ENCODE data around the gene UBXN11. TPM values are rescaled to one million over a fixed set of nuclear protein-coding genes. Genes with fewer than 3 reads are reported as not detected.

Gene UBXN11
- total and polyA plus RNA-seq, 5 donors, result 13.3 to 18.5 (median 13.9) TPM

- intact Hi-C loops (cut with DNase I), result loop anchor here in 2 of 4 donors (5.0 kb wide), 1 partner anchor 45 kb away; no protein-coding TSS in a partner anchor
- H3K9me3 ChIP-seq (ENCODE audit: control insufficient read depth, low read length), result no peaks in the 10 kb centered on the region
- DNase-seq, result no peak
- H3K27me3 ChIP-seq (ENCODE audit: control insufficient read depth, insufficient read depth), result no peaks in the 10 kb centered on the region
- peaks cover 10% of the 10 kb centered on the region for H3K4me1 ChIP-seq (ENCODE audit: control insufficient read depth, insufficient read depth, low read length)
- H3K27ac ChIP-seq (ENCODE audit: low read length), result peak overlapping the region; percentile 21
- no peak for ATAC-seq
- 68% methylated on average over 3 of the region's 3 CpGs for WGBS
- H3K4me3 ChIP-seq (ENCODE audit: low read length), result no peak overlapping the region
Observed at GRCh38 chr1:26277261-26277661, 29.2 kb downstream of the UBXN11 start.

GRCh38 chr1:26276432-26276838 lies 30.0 kb downstream of the UBXN11 start:
- peaks cover 10% of the 10 kb centered on the region for H3K4me1 ChIP-seq (ENCODE audit: control insufficient read depth, insufficient read depth, low read length)
- H3K9me3 ChIP-seq (ENCODE audit: control insufficient read depth, low read length), result no peaks in the 10 kb centered on the region
- ATAC-seq (no peak), DNase-seq (peak in 1 of 3 donors; percentile 69)
- no peak overlapping the region for H3K4me3 ChIP-seq (ENCODE audit: low read length)
- intact Hi-C loops (cut with DNase I), result loop anchor here in 2 of 4 donors (5.0 kb wide), 1 partner anchor 46 kb away; no protein-coding TSS in a partner anchor
- no peaks in the 10 kb centered on the region for H3K27me3 ChIP-seq (ENCODE audit: control insufficient read depth, insufficient read depth)
- H3K27ac ChIP-seq (ENCODE audit: low read length), result peak overlapping the region; percentile 79
- 60% methylated on average over 2 of the region's 2 CpGs for WGBS

- H3K4me1 ChIP-seq (ENCODE audit: control insufficient read depth, insufficient read depth, low read length), result peaks cover 10% of the 10 kb centered on the region
- H3K9me3 ChIP-seq (ENCODE audit: control insufficient read depth, low read length), result no peaks in the 10 kb centered on the region
- DNase-seq (peak; percentile 85 to 91 (median 88)), ATAC-seq (peak; percentile 84 to 85)
- H3K27ac ChIP-seq (ENCODE audit: low read length), result peak overlapping the region; percentile 79
- no peaks in the 10 kb centered on the region for H3K27me3 ChIP-seq (ENCODE audit: control insufficient read depth, insufficient read depth)
- H3K4me3 ChIP-seq (ENCODE audit: low read length), result no peak overlapping the region
- whole genome bisulfite sequencing, result 19% methylated on average over 3 of the region's 3 CpGs
- intact Hi-C loops (cut with DNase I), result loop anchor here in 3 of 4 donors (2.0 to 5.0 kb wide), 2 partner anchors 45 to 46 kb away; no protein-coding TSS in a partner anchor
Observed at GRCh38 chr1:26275580-26276431, 30.6 kb downstream of the UBXN11 start.

- Histone ChIP-seq H3K9me3 (ENCODE audit: control insufficient read depth, low read length) (no peaks in the 10 kb centered on the region), H3K4me3 (ENCODE audit: low read length) (no peak overlapping the region), H3K4me1 (ENCODE audit: control insufficient read depth, insufficient read depth, low read length) (peaks cover 10% of the 10 kb centered on the region), H3K27ac (ENCODE audit: low read length) (peak overlapping the region; percentile 48), H3K27me3 (ENCODE audit: control insufficient read depth, insufficient read depth) (no peaks in the 10 kb centered on the region)
- DNase-seq (no peak), ATAC-seq (no peak)
- 82% methylated on average over 11 of the region's 11 CpGs for WGBS
- intact Hi-C loops (cut with DNase I), result loop anchor here (2.0 to 5.0 kb wide), 2 partner anchors 46 to 47 kb away; no protein-coding TSS in a partner anchor
Observed at GRCh38 chr1:26274801-26275425, 31.5 kb downstream of the UBXN11 start.

- 97% methylated on average over 4 of the region's 4 CpGs for WGBS
- no peak for ATAC-seq
Observed at GRCh38 chr1:26269198-26269550, 37.3 kb downstream of the UBXN11 start.

GRCh38 chr1:26268290-26269197 lies 37.9 kb downstream of the UBXN11 start:
- no peak for ATAC-seq
- no peaks in the 10 kb centered on the region for H3K9me3 ChIP-seq (ENCODE audit: control insufficient read depth, low read length)
- H3K27me3 ChIP-seq (ENCODE audit: control insufficient read depth, insufficient read depth), result no peaks in the 10 kb centered on the region
- 96% methylated on average over 9 of the region's 9 CpGs for WGBS
- DNase-seq, result no peak
- no peak overlapping the region for H3K4me3 ChIP-seq (ENCODE audit: low read length)
- intact Hi-C loops (cut with DNase I), result no loop called here
- no peaks in the 10 kb centered on the region for H3K4me1 ChIP-seq (ENCODE audit: control insufficient read depth, insufficient read depth, low read length)
- H3K27ac ChIP-seq (ENCODE audit: low read length), result no peak overlapping the region

More at GRCh38 chr1:26269198-26269550, 37.3 kb downstream of the UBXN11 start:
- no peak overlapping the region for H3K27ac ChIP-seq (ENCODE audit: low read length)
- no peaks in the 10 kb centered on the region for H3K4me1 ChIP-seq (ENCODE audit: control insufficient read depth, insufficient read depth, low read length)
- no peak overlapping the region for H3K4me3 ChIP-seq (ENCODE audit: low read length)
- no peaks in the 10 kb centered on the region for H3K9me3 ChIP-seq (ENCODE audit: control insufficient read depth, low read length)
- H3K27me3 ChIP-seq (ENCODE audit: control insufficient read depth, insufficient read depth), result no peaks in the 10 kb centered on the region
- no peak for DNase-seq
- intact Hi-C loops (cut with DNase I), result no loop called here

- H3K9me3 ChIP-seq (ENCODE audit: control insufficient read depth, low read length), result no peaks in the 10 kb centered on the region
- H3K27me3 ChIP-seq (ENCODE audit: control insufficient read depth, insufficient read depth), result no peaks in the 10 kb centered on the region
- no peaks in the 10 kb centered on the region for H3K4me1 ChIP-seq (ENCODE audit: control insufficient read depth, insufficient read depth, low read length)
- ATAC-seq (no peak), DNase-seq (no peak)
- no peak overlapping the region for H3K27ac ChIP-seq (ENCODE audit: low read length)
- no peak overlapping the region for H3K4me3 ChIP-seq (ENCODE audit: low read length)
- 98% methylated on average over 1 of the region's 1 CpG for WGBS
- intact Hi-C loops (cut with DNase I), result no loop called here
Observed at GRCh38 chr1:26265405-26265804, 41.0 kb downstream of the UBXN11 start.

- no peak for ATAC-seq
- 85% methylated on average over 5 of the region's 5 CpGs for WGBS
- H3K27ac ChIP-seq (ENCODE audit: low read length), result no peak overlapping the region
Observed at GRCh38 chr1:26263212-26263611, 43.2 kb downstream of the UBXN11 start.

GRCh38 chr1:26259578-26259977 lies 46.9 kb downstream of the UBXN11 start:
- DNase-seq (no peak), ATAC-seq (no peak)
- no peak overlapping the region for H3K4me3 ChIP-seq (ENCODE audit: low read length)
- intact Hi-C loops (cut with DNase I), result no loop called here
- H3K27me3 ChIP-seq (ENCODE audit: control insufficient read depth, insufficient read depth), result no peaks in the 10 kb centered on the region
- WGBS, result 79% methylated on average over 5 of the region's 5 CpGs
- H3K9me3 ChIP-seq (ENCODE audit: control insufficient read depth, low read length), result no peaks in the 10 kb centered on the region
- H3K4me1 ChIP-seq (ENCODE audit: control insufficient read depth, insufficient read depth, low read length), result peaks cover 3% of the 10 kb centered on the region
- no peak overlapping the region for H3K27ac ChIP-seq (ENCODE audit: low read length)

More at GRCh38 chr1:26263212-26263611, 43.2 kb downstream of the UBXN11 start:
- H3K4me3 ChIP-seq (ENCODE audit: low read length), result no peak overlapping the region
- no peak for DNase-seq
- no peaks in the 10 kb centered on the region for H3K9me3 ChIP-seq (ENCODE audit: control insufficient read depth, low read length)
- H3K27me3 ChIP-seq (ENCODE audit: control insufficient read depth, insufficient read depth), result no peaks in the 10 kb centered on the region
- H3K4me1 ChIP-seq (ENCODE audit: control insufficient read depth, insufficient read depth, low read length), result peaks cover under 1% of the 10 kb centered on the region
- intact Hi-C loops (cut with DNase I), result no loop called here

GRCh38 chr1:26259005-26259404 lies 47.4 kb downstream of the UBXN11 start:
- ATAC-seq, result no peak
- Histone ChIP-seq H3K9me3 (ENCODE audit: control insufficient read depth, low read length) (no peaks in the 10 kb centered on the region), H3K4me3 (ENCODE audit: low read length) (no peak overlapping the region), H3K27ac (ENCODE audit: low read length) (no peak overlapping the region), H3K4me1 (ENCODE audit: control insufficient read depth, insufficient read depth, low read length) (peaks cover 3% of the 10 kb centered on the region), H3K27me3 (ENCODE audit: control insufficient read depth, insufficient read depth) (no peaks in the 10 kb centered on the region)
- no peak for DNase-seq
- 82% methylated on average over 2 of the region's 2 CpGs for WGBS
- intact Hi-C loops (cut with DNase I), result no loop called here
